HG02981 (cell line): ENCODE data around the gene ZSWIM7.

Experiments used
- ATAC-seq: cut with Tn5 transposase; IDR thresholded peaks from one replicate; pipeline ENCODE4 v1.9.1; 2021; ENCODE audit warnings: mild to moderate bottlenecking, moderate library complexity; ENCODE audit not compliant: unreplicated experiment

Gene ZSWIM7

GRCh38 chr17:15935891-15936290, 63.6 kb downstream of the ZSWIM7 start:
- ATAC-seq = no peak

- no peak for ATAC-seq
Observed at GRCh38 chr17:15934866-15935265, 64.6 kb downstream of the ZSWIM7 start.

DNA sequence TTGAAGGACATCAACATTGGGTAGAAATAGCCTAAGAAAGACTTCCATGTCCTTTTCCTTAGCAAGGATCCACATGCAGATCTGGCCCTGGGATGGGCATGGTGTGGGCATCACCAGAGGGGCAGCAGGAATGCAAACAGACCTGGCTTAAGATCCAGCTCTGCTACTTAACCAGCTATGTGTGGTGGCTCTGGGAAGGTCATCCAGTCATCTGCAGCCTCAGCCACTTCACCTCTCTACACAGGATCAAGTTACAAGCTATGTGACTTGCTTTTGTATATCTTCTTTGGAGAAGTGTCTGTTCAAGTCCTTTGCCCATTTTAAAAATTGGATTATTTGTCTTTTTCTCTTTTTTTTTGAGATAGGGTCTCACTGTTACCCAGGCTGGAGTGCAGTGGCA, 68.1 kb downstream of the ZSWIM7 start:
- no peak for ATAC-seq

DNA sequence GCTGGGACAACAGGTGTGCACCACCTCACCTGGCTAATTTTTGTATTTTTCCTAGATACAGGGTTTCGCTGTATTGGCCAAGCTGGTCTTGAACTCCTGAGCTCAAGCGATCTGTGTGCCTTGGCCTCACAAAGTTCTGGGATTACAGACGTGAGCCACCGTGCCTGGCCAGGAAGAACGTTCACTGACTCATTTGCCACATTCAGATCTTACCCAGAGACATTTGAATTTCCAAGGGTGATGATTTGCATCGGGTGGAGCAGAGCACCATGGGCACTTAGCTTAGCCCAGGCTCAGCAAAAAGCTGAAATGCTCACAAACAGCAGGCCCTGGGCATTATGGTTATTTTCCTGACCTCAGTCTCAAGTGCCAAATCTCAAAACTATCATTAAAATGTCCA, 69.1 kb downstream of the ZSWIM7 start:
- ATAC-seq = no peak

- no peak for ATAC-seq
Observed at GRCh38 chr17:15929941-15930340, 69.6 kb downstream of the ZSWIM7 start.

GRCh38 chr17:15928286-15928785, 71.2 kb downstream of the ZSWIM7 start:
- no peak for ATAC-seq
